ENCODE data around the gene SERGEF.

GRCh38 chr11:17762309-17762974, 250.4 kb downstream of the SERGEF start:
- TF ChIP-seq POLR2A (IDR thresholded peaks at IDR 0.05) (no peak), CTCF (IDR thresholded peaks at IDR 0.05) (no peak)
